ENCODE measurements around the gene ZNF334. TPM values are rescaled to one million over a fixed set of nuclear protein-coding genes. Genes with fewer than 3 reads are reported as not detected.

ZNF334 gene
- total RNA-seq, 4 donors from 2014 or later = 1.3 to 19.6 (median 5.8) TPM

- H3K4me3 ChIP-seq = no peak overlapping the region
- no peaks in the 10 kb centered on the region for H3K27me3 ChIP-seq
- intact Hi-C loops (cut with DNase I; ENCODE audit: low total_unique reads) = no loop called here
- H3K9me3 ChIP-seq = no peaks in the 10 kb centered on the region
- peaks cover 0 to 3% of the 10 kb centered on the region in 2 donors for H3K4me1 ChIP-seq
- no peak overlapping the region for H3K27ac ChIP-seq
- no peak for DNase-seq
- no peaks in the 10 kb centered on the region for H3K36me3 ChIP-seq
- no peak for TF ChIP-seq POLR2A (IDR thresholded peaks at IDR 0.05)
- no peak for TF ChIP-seq CTCF (IDR thresholded peaks at IDR 0.05)
These were observed 45.6 kb upstream of the ZNF334 start for GRCh38 chr20:46559001-46559400.

DNA sequence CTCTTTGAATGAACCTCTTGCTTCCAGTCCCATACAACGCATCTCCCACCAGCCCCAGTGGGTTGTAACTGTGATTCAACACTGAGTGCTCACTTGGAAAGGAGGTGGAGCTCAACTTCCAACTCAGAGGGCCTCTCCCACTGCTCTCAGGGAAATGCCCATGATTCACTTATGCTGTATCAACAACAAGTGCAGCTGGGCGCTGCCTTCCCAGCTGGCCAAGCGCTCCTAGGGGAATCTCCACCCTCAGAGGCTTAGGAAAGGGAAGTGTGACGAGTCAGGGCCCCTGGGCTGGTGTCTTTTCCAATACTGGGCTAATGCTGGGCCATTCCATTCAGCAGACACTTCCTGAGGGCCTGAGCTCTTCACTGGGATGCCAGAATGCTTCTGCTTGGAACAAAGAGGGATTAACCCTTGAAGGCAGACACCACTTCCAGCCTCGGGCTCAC, 45.2 kb upstream of the ZNF334 start:
- no peak overlapping the region for H3K27ac ChIP-seq
- peak in 1 of 2 donors; percentile 25 for DNase-seq
- no peak overlapping the region for H3K4me3 ChIP-seq
- peaks cover 0 to 3% of the 10 kb centered on the region in 2 donors for H3K4me1 ChIP-seq
- no peaks in the 10 kb centered on the region for H3K9me3 ChIP-seq
- no peaks in the 10 kb centered on the region for H3K27me3 ChIP-seq
- H3K36me3 ChIP-seq = no peaks in the 10 kb centered on the region
- intact Hi-C loops (cut with DNase I; ENCODE audit: low total_unique reads) = no loop called here
- no peak for TF ChIP-seq CTCF (IDR thresholded peaks at IDR 0.05)
- TF ChIP-seq POLR2A (IDR thresholded peaks at IDR 0.05) = no peak

GRCh38 chr20:46557231-46557956, 44.0 kb upstream of the ZNF334 start:
- H3K4me1 ChIP-seq = peaks cover 0 to 3% of the 10 kb centered on the region in 2 donors
- intact Hi-C loops (cut with DNase I; ENCODE audit: low total_unique reads) = no loop called here
- TF ChIP-seq CTCF (IDR thresholded peaks at IDR 0.05) (no peak), POLR2A (IDR thresholded peaks at IDR 0.05) (no peak)
- no peak for DNase-seq
- no peak overlapping the region for H3K4me3 ChIP-seq
- no peaks in the 10 kb centered on the region for H3K27me3 ChIP-seq
- H3K36me3 ChIP-seq = no peaks in the 10 kb centered on the region
- no peaks in the 10 kb centered on the region for H3K9me3 ChIP-seq
- no peak overlapping the region for H3K27ac ChIP-seq

DNA sequence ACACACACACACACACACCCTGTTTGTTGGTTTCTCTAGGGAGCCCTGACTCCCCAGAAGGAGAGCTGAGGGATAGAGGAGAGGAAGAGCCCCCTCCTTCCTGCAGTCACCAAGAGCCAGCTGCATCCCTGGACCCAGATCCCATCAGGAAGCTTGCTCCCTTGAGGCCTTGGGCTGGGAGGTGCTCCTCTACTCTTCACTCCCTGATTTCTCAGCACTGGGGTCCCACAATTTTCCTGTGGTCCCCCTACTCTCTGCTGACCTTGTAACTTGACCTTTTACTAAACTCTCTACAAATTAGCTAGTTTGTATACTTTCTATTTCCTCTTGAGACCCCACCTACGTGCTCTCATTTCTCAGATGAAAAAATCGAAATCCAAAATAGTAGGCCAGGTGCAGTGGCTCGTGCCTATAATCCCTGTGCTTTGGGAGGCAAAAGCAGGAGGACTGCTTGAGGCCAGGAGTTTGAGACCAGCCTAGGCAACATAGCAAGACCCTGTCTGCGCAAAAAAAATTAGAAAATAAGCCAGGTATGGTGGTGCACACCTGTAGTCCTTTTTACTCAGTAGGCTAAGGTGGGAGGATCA, 42.1 kb upstream of the ZNF334 start:
- Histone ChIP-seq H3K4me1 (no peaks in the 10 kb centered on the region), H3K27ac (no peak overlapping the region), H3K9me3 (no peaks in the 10 kb centered on the region), H3K27me3 (no peaks in the 10 kb centered on the region), H3K36me3 (no peaks in the 10 kb centered on the region), H3K4me3 (no peak overlapping the region)
- DNase-seq = no peak
- intact Hi-C loops (cut with DNase I; ENCODE audit: low total_unique reads) = no loop called here
- TF ChIP-seq CTCF (IDR thresholded peaks at IDR 0.05) = no peak
- no peak for TF ChIP-seq POLR2A (IDR thresholded peaks at IDR 0.05)

DNA sequence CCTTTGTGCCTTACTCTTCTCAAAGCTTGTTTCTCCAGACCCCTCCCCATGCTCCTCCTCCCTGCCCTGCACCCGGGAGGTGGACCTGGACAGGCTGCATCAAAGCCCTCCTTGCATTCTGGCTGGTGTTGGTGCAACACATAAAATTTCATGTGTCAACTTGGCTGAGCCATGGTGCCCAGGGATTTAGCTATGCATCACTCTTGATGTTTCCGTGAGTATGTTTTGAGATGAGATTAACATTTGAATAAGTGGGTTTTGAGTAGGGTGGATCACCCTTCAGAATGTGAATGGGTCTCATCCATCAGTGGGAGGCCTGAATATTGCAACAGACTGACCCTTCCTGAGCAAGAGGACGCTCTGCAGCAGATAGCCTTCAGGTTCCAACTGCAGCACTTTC, 41.5 kb upstream of the ZNF334 start:
- Histone ChIP-seq H3K9me3 (no peaks in the 10 kb centered on the region), H3K36me3 (no peaks in the 10 kb centered on the region), H3K4me1 (no peaks in the 10 kb centered on the region), H3K4me3 (no peak overlapping the region), H3K27ac (no peak overlapping the region), H3K27me3 (no peaks in the 10 kb centered on the region)
- intact Hi-C loops (cut with DNase I; ENCODE audit: low total_unique reads) = no loop called here
- no peak for DNase-seq
- no peak for TF ChIP-seq POLR2A (IDR thresholded peaks at IDR 0.05)
- TF ChIP-seq CTCF (IDR thresholded peaks at IDR 0.05) = no peak

Data from uterus (tissue), 4 donors.